GM12878 (cell line): ENCODE results near the gene UBL4A. TPM values are rescaled to one million over a fixed set of nuclear protein-coding genes. Genes with fewer than 3 reads are reported as not detected.

Experiments used
- ATAC-seq: fragments of 200-7000 bp; cut with Tn5 transposase; 3 replicates; pipeline ENCODE4 v1.9.1; 2020; ENCODE audit warnings: mild to moderate bottlenecking, moderate library complexity
- BruUV-seq: library from RNA; stranded (reverse); fragments of 400-500 nt; replicated peaks from 2 replicates; lab custom pipeline; 2021; lab: Mats Ljungman, UMichigan
- CTCF ChIA-PET: fragments of 300-600 bp; sonication (Branson Sonifier 250); formaldehyde crosslinking; extraction: SDS; loops from one replicate; lab custom pipeline; 2021; ENCODE audit warnings: inconsistent platforms; lab: Yijun Ruan, JAX
- POLR2A ChIA-PET: fragments of 350-600 bp; formaldehyde crosslinking; extraction: SDS; loops from one replicate; lab custom pipeline; 2021; ENCODE audit warnings: inconsistent platforms; lab: Charles Lee
- RAD21 ChIA-PET: fragments of 300-600 bp; sonication (Branson Sonifier 250); formaldehyde crosslinking; loops from one replicate; lab custom pipeline; 2023; ENCODE audit warnings: antibody characterized with exemption; ENCODE audit not compliant: unreplicated experiment; lab: Charles Lee
- SMC1A ChIA-PET: fragments of 300-600 bp; sonication (Branson Sonifier 250); formaldehyde crosslinking; loops from one replicate; lab custom pipeline; 2023; ENCODE audit not compliant: unreplicated experiment, uncharacterized antibody; lab: Charles Lee
- DNase-seq: peaks from one replicate; pipeline ENCODE4 v3.0.0-alpha.2; 2011; ENCODE audit warnings: low read depth, low spot score
- FAIRE-seq: peaks from 3 replicates; lab custom pipeline; 2011; peaks lifted over from hg19 to GRCh38; lab: Jason Lieb, UNC
- H2AFZ ChIP-seq: 2 replicates; pipeline ENCODE4 v1.6.0; 2011; ENCODE audit warnings: low read depth, low read length, control low read depth; ENCODE audit not compliant: control insufficient read depth
- H3K27ac ChIP-seq: 2 replicates; pipeline ENCODE4 v1.5.1; 2011; ENCODE audit warnings: control low read depth; ENCODE audit not compliant: control insufficient read depth, insufficient read depth
- H3K27me3 ChIP-seq, 2 experiments: replicated peaks in 1 of 2; 2 replicates each; pipeline versions ENCODE4 v1.6.0 to v1.6.1; 2011; ENCODE audit warnings: low read length in 1 of 2; ENCODE audit not compliant: control insufficient read depth in 2 of 2, insufficient read depth in 2 of 2
- H3K36me3 ChIP-seq, 2 experiments: 2 replicates each; pipeline ENCODE4 v1.5.1; 2011; ENCODE audit warnings: low read length in 1 of 2; ENCODE audit not compliant: control insufficient read depth in 2 of 2, insufficient read depth in 2 of 2
- H3K4me1 ChIP-seq: 2 replicates; pipeline ENCODE4 v1.6.1; 2011; ENCODE audit warnings: mild to moderate bottlenecking, low read length, moderate library complexity, mixed read lengths; ENCODE audit not compliant: control insufficient read depth, insufficient read depth
- H3K4me2 ChIP-seq: 2 replicates; pipeline ENCODE4 v1.6.0; 2011; ENCODE audit warnings: control low read depth; ENCODE audit not compliant: control insufficient read depth, insufficient read depth
- H3K4me3 ChIP-seq: fragments of 200-600 bp; sonication (generic); 2 replicates; pipeline ENCODE4 v1.5.1; 2016
- H3K79me2 ChIP-seq: 2 replicates; pipeline ENCODE4 v1.6.0; 2011; ENCODE audit warnings: low read length; ENCODE audit not compliant: control insufficient read depth, insufficient read depth
- H3K9ac ChIP-seq: 2 replicates; pipeline ENCODE4 v1.8.0; 2011; ENCODE audit warnings: low read length, control low read depth, mixed read lengths; ENCODE audit not compliant: control insufficient read depth, insufficient read depth
- H3K9me3 ChIP-seq: replicated peaks from 3 replicates; pipeline ENCODE4 v1.5.1; 2011; ENCODE audit warnings: mild to moderate bottlenecking, low read length; ENCODE audit not compliant: control insufficient read depth, insufficient read depth
- H4K20me1 ChIP-seq: 2 replicates; pipeline ENCODE4 v1.6.0; 2011; ENCODE audit not compliant: control insufficient read depth, insufficient read depth
- CBFB ChIP-seq: IDR thresholded peaks from 2 replicates; pipeline ENCODE4 v1.6.1; 2016; ENCODE audit warnings: antibody characterized with exemption, low read depth
- DPF2 ChIP-seq: fragments of 450-650 bp; IDR thresholded peaks from 2 replicates; pipeline ENCODE4 v1.6.1; 2017; ENCODE audit warnings: mild to moderate bottlenecking
- ESRRA ChIP-seq: IDR thresholded peaks from 2 replicates; pipeline ENCODE4 v1.6.1; 2012; ENCODE audit warnings: mild to moderate bottlenecking, low read length, improper control_type of control experiment
- FOXM1 ChIP-seq: IDR thresholded peaks from 2 replicates; pipeline ENCODE4 v1.6.1; 2012; ENCODE audit warnings: low read depth, mild to moderate bottlenecking, inconsistent platforms, low read length, moderate library complexity
- GATAD2B ChIP-seq: fragments of 450-650 bp; conservative IDR thresholded peaks from 2 replicates; pipeline ENCODE4 v1.6.1; 2017; ENCODE audit warnings: low read depth, mild to moderate bottlenecking, moderate library complexity
- HDAC2 ChIP-seq: fragments of 200-600 bp; sonication (generic); IDR thresholded peaks from 2 replicates; pipeline ENCODE4 v1.6.1; 2017
- KDM1A ChIP-seq: fragments of 200-600 bp; sonication (generic); IDR thresholded peaks from 2 replicates; pipeline ENCODE4 v1.6.1; 2016; ENCODE audit warnings: borderline replicate concordance
- PAX5 ChIP-seq: IDR thresholded peaks from 2 replicates; pipeline ENCODE4 v1.6.1; 2011; ENCODE audit warnings: low read depth, low read length, borderline replicate concordance
- SMAD5 ChIP-seq: IDR thresholded peaks from 2 replicates; pipeline ENCODE4 v1.6.1; 2016; ENCODE audit warnings: antibody characterized with exemption, low read depth
- SMC3 ChIP-seq: IDR thresholded peaks from 2 replicates; pipeline ENCODE4 v1.6.1; 2011; ENCODE audit warnings: low read length, improper control_type of control experiment, borderline replicate concordance
- SREBF1 ChIP-seq: IDR thresholded peaks from 2 replicates; pipeline ENCODE4 v1.6.1; 2012; ENCODE audit warnings: mild to moderate bottlenecking, low read length
- STAT3 ChIP-seq: IDR thresholded peaks from 2 replicates; pipeline ENCODE4 v1.6.1; 2011; ENCODE audit warnings: low read depth, low read length, improper control_type of control experiment
- ZSCAN29 ChIP-seq: fragments of 450-650 bp; IDR thresholded peaks from 2 replicates; pipeline ENCODE4 v1.6.1; 2017; ENCODE audit warnings: mild to moderate bottlenecking, moderate library complexity
- ZZZ3 ChIP-seq: IDR thresholded peaks from 2 replicates; pipeline ENCODE4 v1.6.1; 2011; ENCODE audit warnings: low read depth; ENCODE audit not compliant: control insufficient read depth, insufficient read length
- WGBS: methylation state at CpG from one replicate; pipeline ENCODE4 v1.1.6; 2016; ENCODE audit warnings: low lambda C conversion rate; ENCODE audit not compliant: insufficient replicate concordance, insufficient coverage; ENCODE audit errors: missing lambda C conversion rate; 5-methylcytosine and 5-hydroxymethylcytosine counted together
- in situ Hi-C: fragments of 300-500 bp; cut with MboI; formaldehyde crosslinking; loops from 9 replicates; pipeline ENCODE4 v1.14.3; 2018; ENCODE audit warnings: mixed read lengths
- intact Hi-C: fragments of 100-400 bp; cut with micrococcal nuclease; formaldehyde crosslinking; loops from one replicate; pipeline ENCODE4 v1.14.2; 2022; ENCODE audit not compliant: unreplicated experiment
- polyA plus RNA-seq, 11 experiments: library from polyadenylated mRNA; depleted of rRNA in 4 of 11; unstranded in 6 of 11; stranded (reverse) in 5 of 11; fragments of >200 nt; fragmentation: Nextera tagmentation in 4 of 11; fragmentation: Illumina TruSeq in 1 of 11; extraction: Ambion mirVana in 4 of 11; extraction: Trizol in 1 of 11; gene quantifications; 1 replicate in 1 of 11; 2 replicates in 10 of 11; pipeline versions ENCODE4 v1.2.1 to v1.2.3, GENCODE V29; 2011 to 2016; ENCODE audit warnings: inconsistent platforms in 2 of 11, missing spikeins in 2 of 11, low read depth in 1 of 11
- total RNA-seq, 4 experiments: library from RNA; depleted of rRNA in 3 of 4; stranded (reverse); fragments of >200 nt in 3 of 4; fragmentation: Illumina TruSeq in 1 of 4; extraction: Trizol in 1 of 4; gene quantifications; 2 replicates each; pipeline versions ENCODE4 v1.2.1 to v1.2.3, GENCODE V29; 2013 to 2021

The UBL4A gene
- total and polyA plus RNA-seq, 10 of the 15 experiments (the other 5 are each of a cell fraction or from before 2014, with no cell fraction given) = 4.2 to 49.9 (median 34.0) TPM

DNA sequence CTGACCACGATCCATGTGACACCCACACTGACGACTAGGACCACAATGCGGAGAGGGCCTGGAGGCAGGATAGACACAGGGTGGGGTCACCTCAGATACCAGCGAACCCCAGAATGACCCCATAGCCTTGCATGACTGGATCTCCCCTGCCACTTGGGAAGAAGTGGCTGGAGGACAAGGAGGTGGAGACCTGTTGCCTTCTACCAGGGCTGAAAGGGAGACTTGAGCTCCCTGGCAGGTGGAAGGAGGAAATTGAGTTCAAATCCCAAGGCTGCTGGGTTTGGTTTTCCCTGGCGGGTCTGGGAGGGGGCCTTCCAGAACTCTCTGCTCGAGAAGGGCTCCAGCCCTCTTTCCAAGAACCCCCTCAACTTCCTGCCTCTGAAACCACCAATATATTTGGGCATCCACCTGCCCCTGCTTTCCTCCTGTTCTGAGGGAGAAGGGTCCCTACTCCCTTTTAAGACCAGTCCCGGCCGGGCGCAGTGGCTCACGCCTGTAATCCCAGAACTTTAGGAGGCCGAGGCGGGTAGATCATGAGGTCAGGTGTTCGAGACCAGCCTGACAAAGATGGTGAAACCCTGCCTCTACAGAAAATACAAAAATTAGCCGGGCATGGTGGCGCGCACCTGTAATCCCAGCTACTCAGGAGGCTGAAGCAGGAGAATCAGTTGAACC is 26.6 kb upstream of the UBL4A start:
- no peak overlapping the region for H3K27ac ChIP-seq
- H3K4me1 ChIP-seq = no peaks in the 10 kb centered on the region
- H3K4me2 ChIP-seq = no peak overlapping the region
- POLR2A ChIA-PET = no interaction called here
- in situ Hi-C loops (no loop called here), intact Hi-C loops (no loop called here)
- WGBS = 78% methylated on average over 16 of the region's 16 CpGs
- ATAC-seq (no peak), FAIRE-seq (no peak), DNase-seq (no peak)
- no peaks in the 10 kb centered on the region; the same call in none of the 2 replicates for H3K79me2 ChIP-seq
- CTCF ChIA-PET = no interaction called here
- H3K27me3 ChIP-seq = no peaks in the 10 kb centered on the region
- TF ChIP-seq STAT3 = no peak
- TF ChIP-seq DPF2 = no peak
- no peak for TF ChIP-seq SREBF1
- no peak for TF ChIP-seq SMC3
- TF ChIP-seq PAX5 = no peak
- TF ChIP-seq FOXM1 = no peak
- TF ChIP-seq ESRRA = no peak
- TF ChIP-seq ZZZ3 = no peak
- TF ChIP-seq ZSCAN29 = no peak
- no peak for TF ChIP-seq SMAD5
- no peak for TF ChIP-seq HDAC2
- TF ChIP-seq CBFB = no peak
- no peak for TF ChIP-seq KDM1A
- TF ChIP-seq GATAD2B = no peak
- BruUV-seq = no TSS peak
- H3K36me3 ChIP-seq = no peaks in the 10 kb centered on the region
- no peak overlapping the region for H2AFZ ChIP-seq
- RAD21 ChIA-PET = no interaction called here
- no peak overlapping the region for H3K4me3 ChIP-seq
- no peaks in the 10 kb centered on the region for H4K20me1 ChIP-seq
- no peak overlapping the region for H3K9ac ChIP-seq
- no peaks in the 10 kb centered on the region; the same call in 2 of the 3 replicates for H3K9me3 ChIP-seq
- SMC1A ChIA-PET = interaction anchor here (1.1 kb wide), 1 partner anchor 14 kb away, joined by 3 read pairs; no protein-coding TSS in a partner anchor
